Thyroid gland (tissue), 4 donors: Measurements from ENCODE around the gene DUSP12. TPM values are rescaled to one million over a fixed set of nuclear protein-coding genes. Genes with fewer than 3 reads are reported as not detected.

Experiments
- DNase-seq, 2 donors: peaks; one replicate each; pipeline ENCODE4 v3.0.0-alpha.2; 2019
- H3K27ac ChIP-seq, 3 donors: fragments of 200-600 bp; sonication (generic); 1 replicate in 2 of 3; 2 replicates in 1 of 3; pipeline ENCODE4 v1.5.1; 2016 to 2019; ENCODE audit warnings: mild to moderate bottlenecking in 1 of 3, moderate library complexity in 1 of 3
- H3K27me3 ChIP-seq: fragments of 200-600 bp; sonication (generic); one replicate; pipeline ENCODE4 v1.5.1; 2019
- H3K36me3 ChIP-seq, 2 donors: fragments of 200-600 bp; sonication (generic); one replicate each; pipeline ENCODE4 v1.5.1; 2016 to 2019
- H3K4me1 ChIP-seq, 2 donors: fragments of 200-600 bp; sonication (generic); one replicate each; pipeline ENCODE4 v1.5.1; 2017 to 2019
- H3K4me3 ChIP-seq, 3 donors: fragments of 200-600 bp; sonication (generic); replicated peaks in 1 of 3; 1 replicate in 2 of 3; 2 replicates in 1 of 3; pipeline ENCODE4 v1.5.1; 2016; ENCODE audit warnings: mild to moderate bottlenecking in 1 of 3
- H3K9me3 ChIP-seq: fragments of 200-600 bp; sonication (generic); one replicate; pipeline ENCODE4 v1.5.1; 2017
- POLR2A ChIP-seq, 2 donors: fragments of 450-650 bp; IDR thresholded peaks; one replicate each; pipeline ENCODE4 v1.6.1; 2017; ENCODE audit warnings: antibody characterized with exemption in 2 of 2, mild to moderate bottlenecking in 2 of 2, moderate library complexity in 1 of 2
- WGBS, 2 donors: methylation state at CpG; one replicate each; pipeline ENCODE4 v1.1.5; 2017; 5-methylcytosine and 5-hydroxymethylcytosine counted together
- intact Hi-C: fragments of 100-400 bp; cut with DNase I; formaldehyde crosslinking; loops from one replicate; pipeline ENCODE4 v1.15.1; 2023
- total RNA-seq, 4 donors: library from RNA; depleted of rRNA; stranded (reverse); fragments of >200 nt; gene quantifications; one replicate each; pipeline ENCODE4 v1.2.3, GENCODE V29; 2016
- TF ChIP-seq, protein P1 (sequence below), 6 experiments: fragments of 200-600 bp in 3 of 6; fragments of 450-650 bp in 3 of 6; sonication (generic) in 3 of 6; IDR thresholded peaks; one replicate each; pipeline ENCODE4 v1.5.1; 2016 to 2019; ENCODE audit warnings: antibody characterized with exemption in 6 of 6, mild to moderate bottlenecking in 2 of 6, inconsistent platforms in 1 of 6, moderate library complexity in 1 of 6

The DUSP12 gene
- total RNA-seq, 4 donors from 2014 or later, result 36.6 to 53.7 (median 39.8) TPM

DNA sequence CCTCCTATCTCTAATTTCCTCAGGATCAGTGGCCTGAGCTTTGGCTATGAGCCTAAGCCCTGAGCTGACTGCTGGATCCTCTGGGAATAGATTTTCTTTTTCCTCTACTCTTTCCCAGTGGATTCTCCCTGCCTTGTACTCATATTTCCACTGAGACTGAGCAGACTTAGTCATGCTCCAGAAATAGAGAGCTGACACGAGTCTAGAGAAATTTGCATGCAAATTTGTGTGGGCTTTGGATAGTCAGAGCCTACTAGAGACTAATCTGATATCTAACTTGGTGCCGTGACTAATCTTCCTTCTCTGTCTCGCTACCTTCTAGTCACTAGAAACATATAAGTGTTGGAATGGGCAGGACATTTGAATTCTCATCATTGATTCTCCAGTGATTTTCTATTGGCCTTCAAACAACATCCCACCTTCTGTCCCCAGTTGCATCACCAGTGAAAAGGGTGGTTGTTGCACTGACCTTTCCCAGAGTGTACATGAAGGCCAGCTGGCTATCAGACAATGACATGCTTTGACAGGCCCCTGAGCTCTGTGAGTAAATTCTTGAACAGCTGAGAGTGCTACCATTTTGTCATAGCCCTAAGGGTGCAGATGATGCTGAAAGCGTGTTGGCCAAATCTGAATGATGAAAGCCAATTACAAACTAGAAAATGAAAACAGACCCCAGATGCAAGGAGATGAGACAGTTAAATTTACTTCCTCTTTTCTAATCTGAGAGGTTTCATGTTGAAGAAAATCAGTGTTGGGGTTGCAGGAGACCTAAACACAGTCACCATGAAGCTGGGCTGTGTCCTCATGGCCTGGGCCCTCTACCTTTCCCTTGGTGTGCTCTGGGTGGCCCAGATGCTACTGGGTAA lies 42.9 kb upstream of the DUSP12 start, which contains the start of gene FCRLA:
Gene FCRLA, plus strand, starts transcription at position 748 of the 866 bp plus-strand sequence. Its CDS starts 36 bp downstream, at position 784.
- intact Hi-C loops, result no loop called here
- TF ChIP-seq POLR2A (IDR thresholded peaks at IDR 0.05), result no peak
- TF ChIP-seq, protein P1, sequence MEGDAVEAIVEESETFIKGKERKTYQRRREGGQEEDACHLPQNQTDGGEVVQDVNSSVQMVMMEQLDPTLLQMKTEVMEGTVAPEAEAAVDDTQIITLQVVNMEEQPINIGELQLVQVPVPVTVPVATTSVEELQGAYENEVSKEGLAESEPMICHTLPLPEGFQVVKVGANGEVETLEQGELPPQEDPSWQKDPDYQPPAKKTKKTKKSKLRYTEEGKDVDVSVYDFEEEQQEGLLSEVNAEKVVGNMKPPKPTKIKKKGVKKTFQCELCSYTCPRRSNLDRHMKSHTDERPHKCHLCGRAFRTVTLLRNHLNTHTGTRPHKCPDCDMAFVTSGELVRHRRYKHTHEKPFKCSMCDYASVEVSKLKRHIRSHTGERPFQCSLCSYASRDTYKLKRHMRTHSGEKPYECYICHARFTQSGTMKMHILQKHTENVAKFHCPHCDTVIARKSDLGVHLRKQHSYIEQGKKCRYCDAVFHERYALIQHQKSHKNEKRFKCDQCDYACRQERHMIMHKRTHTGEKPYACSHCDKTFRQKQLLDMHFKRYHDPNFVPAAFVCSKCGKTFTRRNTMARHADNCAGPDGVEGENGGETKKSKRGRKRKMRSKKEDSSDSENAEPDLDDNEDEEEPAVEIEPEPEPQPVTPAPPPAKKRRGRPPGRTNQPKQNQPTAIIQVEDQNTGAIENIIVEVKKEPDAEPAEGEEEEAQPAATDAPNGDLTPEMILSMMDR (IDR thresholded peaks at IDR 0.05), result no peak
- Histone ChIP-seq H3K4me3 (no peak within 1 kb of the TSS), H3K27ac (no peak within 1 kb of the TSS), H3K36me3 (no peaks in the 10 kb centered on the region), H3K9me3 (no peaks in the 10 kb centered on the region), H3K27me3 (no peaks in the 10 kb centered on the region), H3K4me1 (no peaks in the 10 kb centered on the region)
- no peak for DNase-seq
- WGBS, 2 donors, result 52 to 60% methylated on average over 4 of the region's 4 CpGs

DNA sequence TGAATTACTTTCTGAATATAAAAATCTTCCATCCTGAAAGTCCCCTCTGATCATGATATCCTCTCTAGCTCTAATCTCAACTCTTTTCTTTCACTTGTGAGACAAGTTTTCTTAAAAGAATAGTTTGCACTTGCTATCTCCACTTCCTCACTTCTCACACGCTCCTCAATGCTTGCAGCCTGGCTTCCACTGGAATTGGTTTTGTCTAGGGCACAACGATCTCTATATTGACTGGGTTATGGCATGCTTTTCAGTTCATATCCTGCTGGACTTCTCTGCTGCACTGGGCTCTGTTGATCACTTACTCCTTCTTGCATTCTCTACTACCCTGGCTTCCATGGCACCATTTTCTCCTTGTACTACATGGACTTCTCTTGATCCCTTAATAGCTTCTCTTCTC lies 42.1 kb upstream of the DUSP12 start:
- intact Hi-C loops, result no loop called here
- no peak overlapping the region for H3K4me3 ChIP-seq
- H3K4me1 ChIP-seq, result no peaks in the 10 kb centered on the region
- no peak for DNase-seq
- WGBS, 2 donors, result 85 to 92% methylated on average over 2 of the region's 2 CpGs
- TF ChIP-seq POLR2A (IDR thresholded peaks at IDR 0.05), result no peak
- TF ChIP-seq, protein P1 (IDR thresholded peaks at IDR 0.05), result no peak
- no peaks in the 10 kb centered on the region for H3K27me3 ChIP-seq
- H3K27ac ChIP-seq, result no peak overlapping the region
- H3K9me3 ChIP-seq, result no peaks in the 10 kb centered on the region
- H3K36me3 ChIP-seq, result no peaks in the 10 kb centered on the region

DNA sequence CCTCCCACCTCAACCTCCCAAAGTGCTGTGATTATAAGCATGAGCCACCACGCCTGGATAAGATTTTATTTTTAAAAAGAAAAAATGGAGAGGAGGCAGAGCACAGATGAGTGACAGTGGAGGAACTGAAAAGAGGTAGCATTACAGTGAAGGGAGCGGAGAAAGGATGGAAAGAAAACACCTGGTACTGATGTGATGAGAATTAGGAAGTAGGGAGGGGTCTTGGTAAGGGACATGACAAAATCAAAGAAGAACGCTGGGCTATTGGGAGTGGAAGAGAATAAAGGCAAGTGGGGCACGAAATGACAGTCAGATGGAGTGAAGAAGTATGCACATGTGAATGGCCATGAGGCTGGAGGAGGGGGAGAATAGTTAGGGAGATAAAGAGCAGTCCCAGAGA lies 40.2 kb upstream of the DUSP12 start:
- Histone ChIP-seq H3K9me3 (no peaks in the 10 kb centered on the region), H3K36me3 (no peaks in the 10 kb centered on the region), H3K4me1 (no peaks in the 10 kb centered on the region), H3K4me3 (no peak overlapping the region), H3K27ac (no peak overlapping the region), H3K27me3 (no peaks in the 10 kb centered on the region)
- TF ChIP-seq, protein P1 (IDR thresholded peaks at IDR 0.05), result no peak
- TF ChIP-seq POLR2A (IDR thresholded peaks at IDR 0.05), result no peak
- 75 to 77% methylated on average over 4 of the region's 4 CpGs for WGBS, 2 donors
- DNase-seq, result no peak
- intact Hi-C loops, result no loop called here

DNA sequence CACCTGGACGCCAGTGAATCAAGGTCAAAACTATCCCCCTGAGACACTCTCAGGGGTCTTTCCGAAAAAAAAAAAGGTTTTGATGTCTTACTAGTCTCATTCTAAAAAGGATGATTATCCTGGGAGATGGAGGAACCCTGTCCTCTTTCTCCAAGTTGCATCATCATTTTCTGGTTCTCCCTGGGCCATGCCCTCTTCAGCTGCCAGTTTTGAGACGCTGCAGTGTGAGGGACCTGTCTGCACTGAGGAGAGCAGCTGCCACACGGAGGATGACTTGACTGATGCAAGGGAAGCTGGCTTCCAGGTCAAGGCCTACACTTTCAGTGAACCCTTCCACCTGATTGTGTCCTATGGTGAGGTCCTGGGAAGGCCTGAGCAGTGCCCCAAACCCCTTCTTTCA lies 39.0 kb upstream of the DUSP12 start:
- intact Hi-C loops, result no loop called here
- H3K27ac ChIP-seq, result no peak overlapping the region
- no peak for DNase-seq
- no peaks in the 10 kb centered on the region for H3K27me3 ChIP-seq
- H3K4me3 ChIP-seq, result no peak overlapping the region
- no peaks in the 10 kb centered on the region for H3K4me1 ChIP-seq
- TF ChIP-seq, protein P1 (IDR thresholded peaks at IDR 0.05), result no peak
- TF ChIP-seq POLR2A (IDR thresholded peaks at IDR 0.05), result no peak
- 65 to 87% methylated on average over 2 to 4 of the region's 4 CpGs for WGBS, 2 donors
- H3K9me3 ChIP-seq, result no peaks in the 10 kb centered on the region
- H3K36me3 ChIP-seq, result no peaks in the 10 kb centered on the region
